CD14-positive monocyte (primary cell): Measurements from ENCODE around the gene CCDC34. TPM values are rescaled to one million over a fixed set of nuclear protein-coding genes. Genes with fewer than 3 reads are reported as not detected.

Source experiments
- DNase-seq, 3 donors: peaks; one replicate each; pipeline ENCODE4 v3.0.0-alpha.2; 2011 to 2022
- H2AFZ ChIP-seq: 2 replicates; pipeline ENCODE4 v1.6.0; 2012; ENCODE audit warnings: mild to moderate bottlenecking, low read depth, low read length, inconsistent platforms; ENCODE audit not compliant: insufficient read depth, poor library complexity, severe bottlenecking
- H3K27ac ChIP-seq, 2 donors: 1 replicate in 1 of 2; 2 replicates in 1 of 2; pipeline ENCODE4 v1.5.1; 2012 to 2013; ENCODE audit warnings: low read length in 2 of 2, control low read depth in 1 of 2, inconsistent platforms in 1 of 2, low read depth in 1 of 2, mild to moderate bottlenecking in 1 of 2
- H3K27me3 ChIP-seq, 2 donors: one replicate each; pipeline versions ENCODE4 v1.6.0 to v1.6.1; 2011 to 2013; ENCODE audit warnings: low read length in 2 of 2; ENCODE audit not compliant: control insufficient read depth in 2 of 2, insufficient read depth in 2 of 2
- H3K36me3 ChIP-seq, 2 donors: replicated peaks in 1 of 2; 1 replicate in 1 of 2; 2 replicates in 1 of 2; pipeline versions ENCODE4 v1.5.1 to v1.6.1; 2012 to 2013; ENCODE audit warnings: low read length in 2 of 2, control low read depth in 1 of 2, inconsistent platforms in 1 of 2, mild to moderate bottlenecking in 1 of 2; ENCODE audit not compliant: insufficient read depth in 2 of 2, control insufficient read depth in 1 of 2
- H3K4me1 ChIP-seq, 2 donors: 1 replicate in 1 of 2; 2 replicates in 1 of 2; pipeline versions ENCODE4 v1.5.1 to v1.6.1; 2012 to 2013; ENCODE audit warnings: low read length in 2 of 2, control low read depth in 1 of 2, inconsistent platforms in 1 of 2, mild to moderate bottlenecking in 1 of 2, moderate library complexity in 1 of 2; ENCODE audit not compliant: insufficient read depth in 2 of 2, control insufficient read depth in 1 of 2
- H3K4me2 ChIP-seq: replicated peaks from 2 replicates; pipeline ENCODE3; 2012; ENCODE audit warnings: low read length, moderate library complexity, mild to moderate bottlenecking; ENCODE audit not compliant: poor library complexity, severe bottlenecking; ENCODE audit errors: extremely low read depth
- H3K4me3 ChIP-seq, 3 experiments: fragments of 200-600 bp in 1 of 3; sonication (generic) in 1 of 3; replicated peaks in 1 of 3; 1 replicate in 2 of 3; 2 replicates in 1 of 3; pipeline ENCODE4 v1.5.1; 2011 to 2013; ENCODE audit warnings: low read length in 3 of 3, mild to moderate bottlenecking in 3 of 3, control low read depth in 2 of 3, low read depth in 2 of 3, inconsistent platforms in 1 of 3, moderate library complexity in 1 of 3
- H3K79me2 ChIP-seq: 2 replicates; pipeline ENCODE4 v1.6.0; 2012; ENCODE audit warnings: mild to moderate bottlenecking, control low read depth, inconsistent platforms, low read length, moderate library complexity; ENCODE audit not compliant: insufficient read depth
- H3K9ac ChIP-seq: 2 replicates; pipeline ENCODE4 v1.6.0; 2017; ENCODE audit warnings: low read length, mild to moderate bottlenecking; ENCODE audit not compliant: insufficient read depth, poor library complexity, severe bottlenecking
- H3K9me3 ChIP-seq, 2 donors: replicated peaks in 1 of 2; 1 replicate in 1 of 2; 2 replicates in 1 of 2; pipeline versions ENCODE4 v1.5.1 to v1.6.1; 2012 to 2013; ENCODE audit warnings: low read length in 2 of 2, control low read depth in 1 of 2; ENCODE audit not compliant: control insufficient read depth in 1 of 2, insufficient read depth in 1 of 2
- H4K20me1 ChIP-seq: 2 replicates; pipeline ENCODE4 v1.6.0; 2012; ENCODE audit warnings: mild to moderate bottlenecking, low read length, control low read depth, moderate library complexity; ENCODE audit not compliant: insufficient read depth
- H3K27ac Mint-ChIP-seq, 7 donors: one replicate each; pipeline ENCODE4 v1.8.0; 2020; ENCODE audit warnings: mild to moderate bottlenecking in 7 of 7, mixed read lengths in 7 of 7, moderate library complexity in 6 of 7, inconsistent platforms in 2 of 7
- H3K27me3 Mint-ChIP-seq, 3 donors: one replicate each; pipeline ENCODE4 v1.8.0; 2021 to 2022; ENCODE audit warnings: low read depth in 3 of 3, mild to moderate bottlenecking in 3 of 3, mixed read lengths in 3 of 3, moderate library complexity in 3 of 3, inconsistent platforms in 1 of 3
- H3K36me3 Mint-ChIP-seq, 2 donors: one replicate each; pipeline ENCODE4 v1.8.0; 2020; ENCODE audit warnings: mixed read lengths in 2 of 2, inconsistent platforms in 1 of 2, mild to moderate bottlenecking in 1 of 2
- H3K4me1 Mint-ChIP-seq: one replicate; pipeline ENCODE4 v1.8.0; 2020; ENCODE audit warnings: mild to moderate bottlenecking, mixed read lengths
- H3K4me3 Mint-ChIP-seq, 2 donors: one replicate each; pipeline ENCODE4 v1.8.0; 2020; ENCODE audit warnings: mild to moderate bottlenecking in 2 of 2, mixed read lengths in 2 of 2, moderate library complexity in 1 of 2
- H3K9me3 Mint-ChIP-seq, 7 donors: one replicate each; pipeline ENCODE4 v1.8.0; 2020 to 2022; ENCODE audit warnings: mixed read lengths in 7 of 7, mild to moderate bottlenecking in 6 of 7, moderate library complexity in 6 of 7, inconsistent platforms in 2 of 7
- CTCF ChIP-seq: fragments of 200-600 bp; IDR thresholded peaks from one replicate; pipeline ENCODE4 v1.8.0; 2022; ENCODE audit warnings: antibody characterized with exemption, mild to moderate bottlenecking
- WGBS: methylation state at CpG from one replicate; pipeline ENCODE4 v1.1.5; 2013; ENCODE audit warnings: missing lambda C conversion rate; ENCODE audit not compliant: insufficient coverage; 5-methylcytosine and 5-hydroxymethylcytosine counted together
- intact Hi-C, 2 donors: fragments of 100-400 bp; cut with micrococcal nuclease; formaldehyde crosslinking; loops; one replicate each; pipeline versions ENCODE4 v1.15.0 to v1.15.1; 2023
- polyA plus RNA-seq, 3 donors: library from polyadenylated mRNA; depleted of rRNA in 1 of 3; unstranded in 2 of 3; stranded (reverse) in 1 of 3; fragments of 300-500 nt in 2 of 3; fragments of >200 nt in 1 of 3; fragmentation: Illumina TruSeq in 2 of 3; gene quantifications; 1 replicate in 2 of 3; 2 replicates in 1 of 3; pipeline ENCODE4 v1.2.3, GENCODE V29; 2012 to 2021

Gene CCDC34
- polyA plus RNA-seq, 3 donors = 0.08 to 0.11 (median 0.11) TPM

GRCh38 chr11:27388869-27389268 is 25.9 kb upstream of the CCDC34 start:
- Histone ChIP-seq H4K20me1 (no peaks in the 10 kb centered on the region), H3K27me3 (no peaks in the 10 kb centered on the region), H3K36me3 (no peaks in the 10 kb centered on the region), H3K9ac (no peak overlapping the region), H3K79me2 (no peaks in the 10 kb centered on the region), H3K27ac (no peak overlapping the region), H3K4me2 (no peak overlapping the region), H3K4me1 (no peaks in the 10 kb centered on the region), H3K4me3 (no peak overlapping the region), H2AFZ (no peak overlapping the region), H3K9me3 (no peaks in the 10 kb centered on the region)
- intact Hi-C loops = no loop called here
- no peak for TF ChIP-seq CTCF
- Mint-ChIP-seq H3K9me3 (peaks cover 0 to 3% (median 0%) of the 10 kb centered on the region in 7 donors), H3K27ac (no peak overlapping the region), H3K36me3 (no peaks in the 10 kb centered on the region), H3K4me1 (no peaks in the 10 kb centered on the region), H3K4me3 (no peak overlapping the region), H3K27me3 (no peaks in the 10 kb centered on the region)
- no CpG with 5 or more reads among the region's 1 CpG for WGBS
- no peak for DNase-seq

DNA sequence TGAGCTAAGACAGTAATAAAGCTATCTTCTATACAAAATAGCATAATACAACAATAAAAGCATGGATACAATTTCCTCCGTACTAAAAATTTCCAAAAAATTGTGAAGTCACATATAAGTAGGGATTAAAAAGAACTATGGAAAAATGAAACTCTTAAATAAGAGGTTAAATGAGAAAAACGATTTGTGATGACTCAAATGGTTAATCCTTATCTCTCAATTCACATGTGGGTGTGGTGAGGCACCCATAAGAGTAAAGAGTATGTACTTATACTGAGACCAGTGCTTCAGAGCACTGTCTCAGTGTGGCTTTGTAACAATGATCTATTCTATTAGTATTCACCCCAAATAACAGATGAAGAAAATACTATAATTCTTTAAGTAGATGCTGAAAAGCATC is 25.0 kb upstream of the CCDC34 start:
- no peak overlapping the region for H3K9ac ChIP-seq
- H3K36me3 Mint-ChIP-seq = no peaks in the 10 kb centered on the region
- WGBS = no CpG with 5 or more reads among the region's 2 CpGs
- no peak overlapping the region for H2AFZ ChIP-seq
- intact Hi-C loops = no loop called here
- peaks cover 0 to 3% (median 0%) of the 10 kb centered on the region in 7 donors for H3K9me3 Mint-ChIP-seq
- H3K9me3 ChIP-seq = no peaks in the 10 kb centered on the region
- DNase-seq = no peak
- H3K27ac ChIP-seq = no peak overlapping the region
- no peak overlapping the region for H3K27ac Mint-ChIP-seq
- TF ChIP-seq CTCF = no peak
- no peaks in the 10 kb centered on the region for H3K36me3 ChIP-seq
- no peak overlapping the region for H3K4me3 Mint-ChIP-seq
- H3K4me3 ChIP-seq = no peak overlapping the region
- no peaks in the 10 kb centered on the region for H4K20me1 ChIP-seq
- H3K79me2 ChIP-seq = no peaks in the 10 kb centered on the region
- no peak overlapping the region for H3K4me2 ChIP-seq
- H3K27me3 ChIP-seq = no peaks in the 10 kb centered on the region
- H3K4me1 Mint-ChIP-seq = no peaks in the 10 kb centered on the region
- H3K4me1 ChIP-seq = no peaks in the 10 kb centered on the region
- H3K27me3 Mint-ChIP-seq = no peaks in the 10 kb centered on the region
